Cardiac fibroblast (primary cell): ENCODE measurements around the gene LPGAT1.

ENCODE experiments used
- DNase-seq, 2 donors: peaks; one replicate each; pipeline versions ENCODE4 v3.0.0 to v3.0.0-alpha.2; 2010; ENCODE audit warnings: low read depth in 2 of 2
- H3K4me3 ChIP-seq, 2 donors: replicated peaks in 1 of 2; 1 replicate in 1 of 2; 2 replicates in 1 of 2; pipeline ENCODE4 v1.5.1; 2011; ENCODE audit warnings: low read depth in 2 of 2, low read length in 2 of 2, mild to moderate bottlenecking in 2 of 2, moderate library complexity in 1 of 2
- CTCF ChIP-seq: IDR thresholded peaks from one replicate; pipeline ENCODE4 v1.5.1; 2011; ENCODE audit warnings: low read depth, mild to moderate bottlenecking, low read length, inconsistent platforms

Gene LPGAT1

GRCh38 chr1:211738096-211738690 lies 92.4 kb downstream of the LPGAT1 start:
- DNase-seq = no peak
- no peak overlapping the region for H3K4me3 ChIP-seq
- no peak for TF ChIP-seq CTCF

DNA sequence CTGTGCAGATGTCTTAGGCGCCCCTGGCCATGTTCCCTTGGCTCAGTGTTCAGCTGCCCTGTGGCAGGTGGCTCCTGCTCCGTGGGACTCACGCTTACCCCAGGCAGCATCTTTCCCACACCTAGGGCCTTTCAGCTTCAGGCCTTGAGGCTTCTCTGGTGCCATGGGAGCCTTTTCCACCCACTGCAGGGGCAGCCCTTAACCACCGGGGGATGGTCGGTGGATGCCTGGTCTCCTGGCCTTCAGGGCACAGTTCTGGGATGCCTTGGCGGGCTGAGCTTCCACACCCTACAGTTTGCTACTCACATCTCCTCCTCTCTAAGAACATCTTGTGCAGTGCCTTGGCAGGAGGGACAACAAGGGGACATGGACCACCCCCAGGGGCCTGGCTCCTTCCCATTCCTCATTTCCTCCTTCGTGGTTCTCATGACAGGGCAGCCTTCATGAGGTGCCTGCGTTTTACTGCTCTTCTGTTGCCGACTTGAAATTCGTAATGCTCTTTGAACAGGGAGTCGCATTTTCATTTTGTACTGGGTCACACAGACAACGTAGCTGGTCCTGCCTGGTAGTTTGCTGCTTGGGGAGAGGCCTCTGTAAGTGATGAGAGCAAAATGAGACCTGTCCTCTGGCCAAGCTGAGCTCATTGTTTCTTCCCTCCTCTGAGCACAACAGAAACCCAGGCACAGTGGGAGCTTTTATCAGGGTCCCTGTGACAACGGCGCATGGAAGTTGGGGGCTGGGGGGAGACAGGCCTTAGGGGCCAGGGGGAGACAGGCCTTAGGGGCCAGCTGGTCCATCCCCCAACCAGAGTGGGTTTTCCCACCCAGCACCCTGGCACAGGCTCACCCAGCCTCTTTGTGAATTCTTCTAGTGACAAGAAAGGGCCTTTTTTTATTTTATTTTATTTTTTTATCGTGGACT lies 93.2 kb downstream of the LPGAT1 start:
- TF ChIP-seq CTCF = no peak
- no peak overlapping the region for H3K4me3 ChIP-seq

DNA sequence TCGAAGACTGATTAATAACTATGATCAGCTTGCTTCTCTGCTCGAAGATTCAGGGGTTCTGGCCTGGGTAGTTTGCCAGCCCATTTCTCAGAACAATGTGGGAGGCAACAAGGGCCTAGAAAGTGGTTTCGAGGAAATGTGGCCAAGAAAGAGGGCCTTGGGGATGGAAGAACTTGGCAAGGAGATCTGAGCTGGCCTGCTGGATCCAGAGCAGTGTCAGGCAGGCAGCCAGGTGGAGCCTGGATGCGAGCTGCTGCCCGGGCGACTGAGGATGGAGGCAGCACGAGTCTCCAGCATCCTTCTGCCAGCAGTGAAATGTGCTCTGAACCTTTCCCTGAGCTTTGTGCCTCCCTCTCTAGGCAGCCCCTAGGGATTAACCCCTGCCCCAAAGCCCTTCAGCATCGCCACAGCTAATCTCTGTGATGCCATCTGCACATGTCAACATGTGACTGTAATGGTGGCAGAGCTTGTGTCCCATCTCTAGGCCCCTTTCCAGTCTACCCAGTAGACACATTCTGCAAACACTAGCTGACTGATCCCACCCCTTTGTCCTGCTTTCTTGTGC lies 94.1 kb downstream of the LPGAT1 start:
- no peak for TF ChIP-seq CTCF
- DNase-seq = peak in 1 of 2 donors; percentile 47
- H3K4me3 ChIP-seq = no peak overlapping the region

More for the DNA sequence above, 93.2 kb downstream of the LPGAT1 start:
- no peak for DNase-seq

GRCh38 chr1:211735208-211736170 lies 95.1 kb downstream of the LPGAT1 start:
- TF ChIP-seq CTCF = no peak
- H3K4me3 ChIP-seq = no peak overlapping the region
- DNase-seq = peak; percentile 70 to 86

- DNase-seq = peak in 1 of 2 donors; percentile 13
Measured at GRCh38 chr1:211734791-211735190, 95.8 kb downstream of the LPGAT1 start.

More at GRCh38 chr1:211734791-211735190, 95.8 kb downstream of the LPGAT1 start:
- no peak overlapping the region for H3K4me3 ChIP-seq
- TF ChIP-seq CTCF = no peak
